WTC11 (cell line): ENCODE data around the gene ZFR.

Experiments used
- ATF1 ChIP-seq: sonication (generic); formaldehyde crosslinking; IDR thresholded peaks from 2 replicates; pipeline ENCODE4 v1.8.1; 2023; ENCODE audit warnings: mild to moderate bottlenecking, moderate library complexity, missing genetic modification reagents
- CBFB ChIP-seq: sonication (generic); formaldehyde crosslinking; IDR thresholded peaks from 2 replicates; pipeline ENCODE4 v1.8.1; 2022; ENCODE audit warnings: mild to moderate bottlenecking, low read depth, missing genetic modification reagents
- CREB1 ChIP-seq: sonication (generic); formaldehyde crosslinking; IDR thresholded peaks from 2 replicates; pipeline ENCODE4 v1.8.0; 2023; ENCODE audit warnings: mild to moderate bottlenecking, missing genetic modification reagents
- CTCF ChIP-seq: fragments of 200-600 bp; IDR thresholded peaks from 2 replicates; pipeline ENCODE4 v1.8.0; 2022; ENCODE audit warnings: antibody characterized with exemption
- ESRRA ChIP-seq: sonication (generic); formaldehyde crosslinking; IDR thresholded peaks from 2 replicates; pipeline ENCODE4 v1.8.1; 2022; ENCODE audit warnings: mild to moderate bottlenecking, missing genetic modification reagents, borderline replicate concordance
- FOXP1 ChIP-seq: sonication (generic); formaldehyde crosslinking; IDR thresholded peaks from 2 replicates; pipeline ENCODE4 v1.8.0; 2022; ENCODE audit warnings: missing genetic modification reagents, mild to moderate bottlenecking, moderate library complexity, borderline replicate concordance
- FOXP4 ChIP-seq: sonication (generic); formaldehyde crosslinking; IDR thresholded peaks from 2 replicates; pipeline ENCODE4 v1.8.0; 2022; ENCODE audit warnings: mild to moderate bottlenecking, missing genetic modification reagents
- GABPB1 ChIP-seq: sonication (generic); formaldehyde crosslinking; IDR thresholded peaks from 2 replicates; pipeline ENCODE4 v1.8.1; 2023; ENCODE audit warnings: mild to moderate bottlenecking, missing genetic modification reagents
- IRF2 ChIP-seq: sonication (generic); formaldehyde crosslinking; IDR thresholded peaks from 2 replicates; pipeline ENCODE4 v1.8.0; 2022; ENCODE audit warnings: low read depth, missing genetic modification reagents, borderline replicate concordance
- NR1H2 ChIP-seq: sonication (generic); formaldehyde crosslinking; IDR thresholded peaks from 2 replicates; pipeline ENCODE4 v1.9.0; 2021; ENCODE audit warnings: mild to moderate bottlenecking, moderate library complexity, missing genetic modification reagents
- NR3C1 ChIP-seq: sonication (generic); formaldehyde crosslinking; conservative IDR thresholded peaks from 2 replicates; pipeline ENCODE4 v1.8.1; 2023; ENCODE audit warnings: low read depth, mild to moderate bottlenecking, missing genetic modification reagents
- SOX15 ChIP-seq: fragments of 250-450 bp; sonication (Bioruptor Pico); IDR thresholded peaks from 2 replicates; pipeline ENCODE4 v1.9.0; 2021; ENCODE audit warnings: mild to moderate bottlenecking
- SP1 ChIP-seq: sonication (generic); formaldehyde crosslinking; conservative IDR thresholded peaks from 2 replicates; pipeline ENCODE4 v1.8.1; 2022; ENCODE audit warnings: missing genetic modification reagents
- TF ChIP-seq, protein P1 (sequence below): sonication (generic); formaldehyde crosslinking; IDR thresholded peaks from 2 replicates; pipeline ENCODE4 v1.8.1; 2022; ENCODE audit warnings: mild to moderate bottlenecking, moderate library complexity, missing genetic modification reagents

GRCh38 chr5:32369032-32369431 lies 75.5 kb downstream of the ZFR start:
- TF ChIP-seq CTCF (no peak), ESRRA (CRISPR knock-in tag) (no peak), IRF2 (CRISPR knock-in tag) (no peak), NR3C1 (CRISPR knock-in tag) (no peak), FOXP4 (no peak), CBFB (CRISPR knock-in tag) (no peak), ATF1 (no peak), CREB1 (CRISPR knock-in tag) (no peak), SOX15 (CRISPR knock-in tag) (no peak), NR1H2 (CRISPR knock-in tag) (no peak), SP1 (CRISPR knock-in tag) (no peak), FOXP1 (CRISPR knock-in tag) (no peak), GABPB1 (CRISPR knock-in tag) (no peak)
- TF ChIP-seq, protein P1, sequence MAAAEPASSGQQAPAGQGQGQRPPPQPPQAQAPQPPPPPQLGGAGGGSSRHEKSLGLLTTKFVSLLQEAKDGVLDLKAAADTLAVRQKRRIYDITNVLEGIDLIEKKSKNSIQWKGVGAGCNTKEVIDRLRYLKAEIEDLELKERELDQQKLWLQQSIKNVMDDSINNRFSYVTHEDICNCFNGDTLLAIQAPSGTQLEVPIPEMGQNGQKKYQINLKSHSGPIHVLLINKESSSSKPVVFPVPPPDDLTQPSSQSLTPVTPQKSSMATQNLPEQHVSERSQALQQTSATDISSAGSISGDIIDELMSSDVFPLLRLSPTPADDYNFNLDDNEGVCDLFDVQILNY (CRISPR knock-in tag) = no peak
